CD4-positive, alpha-beta T cell treated with Interferon alpha-2 for 1 hour (primary cell): ENCODE measurements around the gene NR1I3.
A peak's percentile ranks its signal among the peaks of the same experiment; 100 is the strongest.
"Not testable (repeated sequence)": the region's sequence is repeated elsewhere in the genome, so short reads cannot be mapped to it uniquely, and the experiment has no call there.

ENCODE experiments used
- DNase-seq, 2 donors: peaks; one replicate each; pipeline ENCODE4 v3.0.0-alpha.2; 2020 to 2022

Gene NR1I3

GRCh38 chr1:161250100-161250499 lies 12.1 kb upstream of the NR1I3 start:
- DNase-seq: not testable (repeated sequence)

GRCh38 chr1:161244888-161245287 lies 6.9 kb upstream of the NR1I3 start:
- no peak for DNase-seq

- no peak for DNase-seq
Measured at GRCh38 chr1:161242313-161242712, 4.3 kb upstream of the NR1I3 start.

- DNase-seq: no peak
Measured at GRCh38 chr1:161241682-161242081, 3.7 kb upstream of the NR1I3 start.

- DNase-seq: no peak
Measured at GRCh38 chr1:161235957-161236775, 1.8 kb downstream of the NR1I3 start.

- DNase-seq: no peak
Measured at GRCh38 chr1:161233102-161233501, 4.9 kb downstream of the NR1I3 start.

- DNase-seq: no peak
Measured at GRCh38 chr1:161230762-161231161, 7.2 kb downstream of the NR1I3 start.

GRCh38 chr1:161229896-161230295 lies 8.1 kb downstream of the NR1I3 start:
- DNase-seq: no peak

- no peak for DNase-seq
Measured at GRCh38 chr1:161228032-161228431, 10.0 kb downstream of the NR1I3 start.

GRCh38 chr1:161227196-161227871 lies 10.7 kb downstream of the NR1I3 start:
- peak; percentile 85 to 89 for DNase-seq

- DNase-seq: no peak
Measured at GRCh38 chr1:161226759-161227158, 11.2 kb downstream of the NR1I3 start.

GRCh38 chr1:161226320-161226711 lies 11.7 kb downstream of the NR1I3 start:
- no peak for DNase-seq

GRCh38 chr1:161225534-161226319 lies 12.3 kb downstream of the NR1I3 start, which contains the start of gene TOMM40L:
TOMM40L (plus strand) TSS chr1:161226060; CDS start chr1:161226490, 430 bp downstream.
- DNase-seq: peak; percentile 97

GRCh38 chr1:161225178-161225533 lies 12.8 kb downstream of the NR1I3 start:
- DNase-seq: no peak

- DNase-seq: not testable (repeated sequence)
Measured at GRCh38 chr1:161224695-161225087, 13.3 kb downstream of the NR1I3 start.

- no peak for DNase-seq
Measured at GRCh38 chr1:161223805-161224694, 14.0 kb downstream of the NR1I3 start.

- DNase-seq: no peak
Measured at GRCh38 chr1:161222175-161223019, 15.6 kb downstream of the NR1I3 start.

- no peak for DNase-seq
Measured at GRCh38 chr1:161220002-161220401, 18.0 kb downstream of the NR1I3 start.

GRCh38 chr1:161219078-161219892 lies 18.7 kb downstream of the NR1I3 start:
- no peak for DNase-seq

- no peak for DNase-seq
Measured at GRCh38 chr1:161218301-161219077, 19.5 kb downstream of the NR1I3 start.
